ENCODE results near the gene SORCS2. TPM values are rescaled to one million over a fixed set of nuclear protein-coding genes. Genes with fewer than 3 reads are reported as not detected.

Gene SORCS2
- total and polyA plus RNA-seq, 2 donors (not counting 1 experiment from before 2014, with no cell fraction given) = not detected

DNA sequence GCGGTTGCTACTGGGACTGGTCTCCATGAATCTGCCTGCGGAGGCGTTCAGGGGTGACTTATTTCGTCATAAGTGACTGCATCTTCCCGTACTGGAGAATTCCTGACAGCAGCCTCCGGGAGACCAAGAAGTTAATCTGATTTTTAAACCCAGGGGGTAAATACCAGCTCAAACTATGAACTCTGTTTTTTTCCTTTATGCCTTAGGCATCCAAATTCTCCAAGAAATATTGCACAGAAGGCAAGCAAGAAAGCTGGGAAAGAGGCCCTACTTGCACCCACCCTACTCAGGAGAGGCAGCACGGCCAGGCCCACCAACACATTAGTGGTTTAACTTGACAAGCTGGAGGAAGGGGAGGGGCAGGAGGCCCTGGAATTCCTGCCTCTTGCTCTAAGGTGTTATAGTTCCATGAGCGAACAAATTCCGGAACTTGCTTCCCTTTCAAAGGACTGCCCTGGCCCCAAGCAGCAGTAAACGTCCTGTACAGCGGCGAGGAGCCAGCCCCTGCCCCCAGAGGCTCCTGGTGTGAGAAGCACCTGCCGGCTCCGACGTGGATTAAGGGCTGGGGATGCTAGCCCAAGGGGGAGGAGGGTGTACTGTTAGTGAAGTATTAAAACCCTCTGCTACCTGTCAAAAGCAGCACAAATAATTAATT is 570.2 kb downstream of the SORCS2 start:
- Histone ChIP-seq H3K4me2 (replicated peaks; ENCODE audit: low read depth, low read length, poor library complexity, severe bottlenecking) (no peak overlapping the region), H3K79me2 (ENCODE audit: control insufficient read depth, insufficient read depth, low read length) (no peaks in the 10 kb centered on the region), H3K27ac (ENCODE audit: low read length in 2 of 2) (no peak overlapping the region), H3K9me3 (ENCODE audit: control extremely low read depth in 1 of 3, control insufficient read depth in 2 of 3, insufficient read depth in 1 of 3, low read length in 2 of 3) (peaks cover 0 to 2% (median 0%) of the 10 kb centered on the region in 3 donors), H3K9ac (ENCODE audit: low read length) (no peak overlapping the region), H3K4me1 (ENCODE audit: control insufficient read depth in 2 of 2, insufficient read depth in 2 of 2, low read length in 2 of 2) (no peaks in the 10 kb centered on the region), H3K4me3 (ENCODE audit: control extremely low read depth in 1 of 5, extremely low read depth in 1 of 5, insufficient read depth in 1 of 5, low read depth in 2 of 5, low read length in 4 of 5) (no peak overlapping the region), H2AFZ (ENCODE audit: insufficient read depth, low read depth, low read length, poor library complexity, severe bottlenecking) (no peak overlapping the region), H4K20me1 (ENCODE audit: control insufficient read depth, insufficient read depth, low read length, poor library complexity, severe bottlenecking) (no peaks in the 10 kb centered on the region), H3K36me3 (replicated peaks in 1 of 2; ENCODE audit: control extremely low read depth in 1 of 2, control insufficient read depth in 1 of 2, extremely low read depth in 1 of 2, insufficient read depth in 2 of 2, low read length in 1 of 2) (no peaks in the 10 kb centered on the region), H3K27me3 (replicated peaks in 1 of 4; ENCODE audit: control extremely low read depth in 1 of 4, control insufficient read depth in 3 of 4, insufficient read depth in 4 of 4, low read length in 3 of 4) (no peaks in the 10 kb centered on the region)
- 78% methylated on average over 12 of the region's 15 CpGs for WGBS (ENCODE audit: insufficient coverage)
- Mint-ChIP-seq H3K9me3 (ENCODE audit: insufficient read depth) (no peaks in the 10 kb centered on the region), H3K27me3 (no peaks in the 10 kb centered on the region), H3K27ac (no peak overlapping the region), H3K4me3 (no peak overlapping the region), H3K4me1 (peaks cover 4% of the 10 kb centered on the region)
- ATAC-seq (ENCODE audit: low read depth) (no peak), DNase-seq (no peak)
- intact Hi-C loops (cut with micrococcal nuclease) = no loop called here
- POLR2A ChIA-PET = no interaction called here
- CTCF ChIA-PET = interaction anchor here (2.1 kb wide), 1 partner anchor 42 kb away, joined by 7 read pairs; no protein-coding TSS in a partner anchor
- TF ChIP-seq, protein P1, sequence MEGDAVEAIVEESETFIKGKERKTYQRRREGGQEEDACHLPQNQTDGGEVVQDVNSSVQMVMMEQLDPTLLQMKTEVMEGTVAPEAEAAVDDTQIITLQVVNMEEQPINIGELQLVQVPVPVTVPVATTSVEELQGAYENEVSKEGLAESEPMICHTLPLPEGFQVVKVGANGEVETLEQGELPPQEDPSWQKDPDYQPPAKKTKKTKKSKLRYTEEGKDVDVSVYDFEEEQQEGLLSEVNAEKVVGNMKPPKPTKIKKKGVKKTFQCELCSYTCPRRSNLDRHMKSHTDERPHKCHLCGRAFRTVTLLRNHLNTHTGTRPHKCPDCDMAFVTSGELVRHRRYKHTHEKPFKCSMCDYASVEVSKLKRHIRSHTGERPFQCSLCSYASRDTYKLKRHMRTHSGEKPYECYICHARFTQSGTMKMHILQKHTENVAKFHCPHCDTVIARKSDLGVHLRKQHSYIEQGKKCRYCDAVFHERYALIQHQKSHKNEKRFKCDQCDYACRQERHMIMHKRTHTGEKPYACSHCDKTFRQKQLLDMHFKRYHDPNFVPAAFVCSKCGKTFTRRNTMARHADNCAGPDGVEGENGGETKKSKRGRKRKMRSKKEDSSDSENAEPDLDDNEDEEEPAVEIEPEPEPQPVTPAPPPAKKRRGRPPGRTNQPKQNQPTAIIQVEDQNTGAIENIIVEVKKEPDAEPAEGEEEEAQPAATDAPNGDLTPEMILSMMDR (IDR thresholded peaks at IDR 0.05) = no peak
- TF ChIP-seq EZH2 (IDR thresholded peaks at IDR 0.05; ENCODE audit: borderline replicate concordance, insufficient read depth, low read depth, low read length, poor library complexity, severe bottlenecking) = no peak

DNA sequence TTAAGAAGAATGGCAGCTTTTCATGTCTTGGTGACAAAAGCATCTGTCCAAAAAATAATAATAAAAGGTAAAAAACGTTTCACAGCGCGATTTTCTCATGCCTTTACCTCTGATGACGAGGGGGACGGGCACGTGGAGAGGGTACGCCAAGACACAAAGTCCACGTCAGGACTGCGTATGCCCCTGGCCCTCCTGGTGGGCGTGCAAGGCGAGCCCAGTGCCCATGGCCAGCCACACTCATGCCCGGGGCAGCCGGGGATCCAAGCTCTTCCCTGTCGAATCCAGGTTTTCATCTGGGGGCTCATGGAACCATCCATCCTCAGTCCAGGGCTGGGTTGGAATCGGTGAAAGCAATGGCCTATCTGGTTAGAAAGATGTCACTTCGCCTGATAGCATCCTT is 570.8 kb downstream of the SORCS2 start:
- intact Hi-C loops (cut with micrococcal nuclease) = no loop called here
- no peak overlapping the region for H3K27ac ChIP-seq (ENCODE audit: low read length in 2 of 2)
- ATAC-seq (ENCODE audit: low read depth) = no peak
- H3K36me3 ChIP-seq (replicated peaks in 1 of 2; ENCODE audit: control extremely low read depth in 1 of 2, control insufficient read depth in 1 of 2, extremely low read depth in 1 of 2, insufficient read depth in 2 of 2, low read length in 1 of 2) = no peaks in the 10 kb centered on the region
- Mint-ChIP-seq H3K27me3 (no peaks in the 10 kb centered on the region), H3K27ac (no peak overlapping the region), H3K9me3 (ENCODE audit: insufficient read depth) (no peaks in the 10 kb centered on the region), H3K4me3 (no peak overlapping the region), H3K4me1 (peaks cover 4% of the 10 kb centered on the region)
- TF ChIP-seq, protein P1 (IDR thresholded peaks at IDR 0.05) = no peak
- no peak for TF ChIP-seq EZH2 (IDR thresholded peaks at IDR 0.05; ENCODE audit: borderline replicate concordance, insufficient read depth, low read depth, low read length, poor library complexity, severe bottlenecking)
- H3K9me3 ChIP-seq (ENCODE audit: control extremely low read depth in 1 of 3, control insufficient read depth in 2 of 3, insufficient read depth in 1 of 3, low read length in 2 of 3) = peaks cover 0 to 2% (median 0%) of the 10 kb centered on the region in 3 donors
- no peak overlapping the region for H2AFZ ChIP-seq (ENCODE audit: insufficient read depth, low read depth, low read length, poor library complexity, severe bottlenecking)
- 88% methylated on average over 14 of the region's 16 CpGs for WGBS (ENCODE audit: insufficient coverage)
- H3K4me1 ChIP-seq (ENCODE audit: control insufficient read depth in 2 of 2, insufficient read depth in 2 of 2, low read length in 2 of 2) = no peaks in the 10 kb centered on the region
- no peaks in the 10 kb centered on the region for H4K20me1 ChIP-seq (ENCODE audit: control insufficient read depth, insufficient read depth, low read length, poor library complexity, severe bottlenecking)
- no peaks in the 10 kb centered on the region for H3K79me2 ChIP-seq (ENCODE audit: control insufficient read depth, insufficient read depth, low read length)
- no peak for DNase-seq
- no peaks in the 10 kb centered on the region for H3K27me3 ChIP-seq (replicated peaks in 1 of 4; ENCODE audit: control extremely low read depth in 1 of 4, control insufficient read depth in 3 of 4, insufficient read depth in 4 of 4, low read length in 3 of 4)
- no peak overlapping the region for H3K4me3 ChIP-seq (ENCODE audit: control extremely low read depth in 1 of 5, extremely low read depth in 1 of 5, insufficient read depth in 1 of 5, low read depth in 2 of 5, low read length in 4 of 5)
- H3K4me2 ChIP-seq (replicated peaks; ENCODE audit: low read depth, low read length, poor library complexity, severe bottlenecking) = no peak overlapping the region
- H3K9ac ChIP-seq (ENCODE audit: low read length) = no peak overlapping the region
- POLR2A ChIA-PET = no interaction called here
- CTCF ChIA-PET = interaction anchor here (0.7 to 2.1 kb wide), 2 partner anchors 41 to 317 kb away, joined by 3 to 7 read pairs; no protein-coding TSS in a partner anchor
